CD14-positive monocyte (primary cell): ENCODE data around the gene TTYH1. TPM values are rescaled to one million over a fixed set of nuclear protein-coding genes. Genes with fewer than 3 reads are reported as not detected.

Experiments
- DNase-seq, 3 donors: peaks; one replicate each; pipeline ENCODE4 v3.0.0-alpha.2; 2011 to 2022
- H2AFZ ChIP-seq: 2 replicates; pipeline ENCODE4 v1.6.0; 2012; ENCODE audit warnings: mild to moderate bottlenecking, low read depth, low read length, inconsistent platforms; ENCODE audit not compliant: insufficient read depth, poor library complexity, severe bottlenecking
- H3K27ac ChIP-seq, 2 donors: 1 replicate in 1 of 2; 2 replicates in 1 of 2; pipeline ENCODE4 v1.5.1; 2012 to 2013; ENCODE audit warnings: low read length in 2 of 2, control low read depth in 1 of 2, inconsistent platforms in 1 of 2, low read depth in 1 of 2, mild to moderate bottlenecking in 1 of 2
- H3K27me3 ChIP-seq, 2 donors: one replicate each; pipeline versions ENCODE4 v1.6.0 to v1.6.1; 2011 to 2013; ENCODE audit warnings: low read length in 2 of 2; ENCODE audit not compliant: control insufficient read depth in 2 of 2, insufficient read depth in 2 of 2
- H3K36me3 ChIP-seq, 2 donors: replicated peaks in 1 of 2; 1 replicate in 1 of 2; 2 replicates in 1 of 2; pipeline versions ENCODE4 v1.5.1 to v1.6.1; 2012 to 2013; ENCODE audit warnings: low read length in 2 of 2, control low read depth in 1 of 2, inconsistent platforms in 1 of 2, mild to moderate bottlenecking in 1 of 2; ENCODE audit not compliant: insufficient read depth in 2 of 2, control insufficient read depth in 1 of 2
- H3K4me1 ChIP-seq, 2 donors: 1 replicate in 1 of 2; 2 replicates in 1 of 2; pipeline versions ENCODE4 v1.5.1 to v1.6.1; 2012 to 2013; ENCODE audit warnings: low read length in 2 of 2, control low read depth in 1 of 2, inconsistent platforms in 1 of 2, mild to moderate bottlenecking in 1 of 2, moderate library complexity in 1 of 2; ENCODE audit not compliant: insufficient read depth in 2 of 2, control insufficient read depth in 1 of 2
- H3K4me2 ChIP-seq: replicated peaks from 2 replicates; pipeline ENCODE3; 2012; ENCODE audit warnings: low read length, moderate library complexity, mild to moderate bottlenecking; ENCODE audit not compliant: poor library complexity, severe bottlenecking; ENCODE audit errors: extremely low read depth
- H3K4me3 ChIP-seq, 3 experiments: fragments of 200-600 bp in 1 of 3; sonication (generic) in 1 of 3; replicated peaks in 1 of 3; 1 replicate in 2 of 3; 2 replicates in 1 of 3; pipeline ENCODE4 v1.5.1; 2011 to 2013; ENCODE audit warnings: low read length in 3 of 3, mild to moderate bottlenecking in 3 of 3, control low read depth in 2 of 3, low read depth in 2 of 3, inconsistent platforms in 1 of 3, moderate library complexity in 1 of 3
- H3K79me2 ChIP-seq: 2 replicates; pipeline ENCODE4 v1.6.0; 2012; ENCODE audit warnings: mild to moderate bottlenecking, control low read depth, inconsistent platforms, low read length, moderate library complexity; ENCODE audit not compliant: insufficient read depth
- H3K9ac ChIP-seq: 2 replicates; pipeline ENCODE4 v1.6.0; 2017; ENCODE audit warnings: low read length, mild to moderate bottlenecking; ENCODE audit not compliant: insufficient read depth, poor library complexity, severe bottlenecking
- H3K9me3 ChIP-seq, 2 donors: replicated peaks in 1 of 2; 1 replicate in 1 of 2; 2 replicates in 1 of 2; pipeline versions ENCODE4 v1.5.1 to v1.6.1; 2012 to 2013; ENCODE audit warnings: low read length in 2 of 2, control low read depth in 1 of 2; ENCODE audit not compliant: control insufficient read depth in 1 of 2, insufficient read depth in 1 of 2
- H4K20me1 ChIP-seq: 2 replicates; pipeline ENCODE4 v1.6.0; 2012; ENCODE audit warnings: mild to moderate bottlenecking, low read length, control low read depth, moderate library complexity; ENCODE audit not compliant: insufficient read depth
- H3K27ac Mint-ChIP-seq, 7 donors: one replicate each; pipeline ENCODE4 v1.8.0; 2020; ENCODE audit warnings: mild to moderate bottlenecking in 7 of 7, mixed read lengths in 7 of 7, moderate library complexity in 6 of 7, inconsistent platforms in 2 of 7
- H3K27me3 Mint-ChIP-seq, 3 donors: one replicate each; pipeline ENCODE4 v1.8.0; 2021 to 2022; ENCODE audit warnings: low read depth in 3 of 3, mild to moderate bottlenecking in 3 of 3, mixed read lengths in 3 of 3, moderate library complexity in 3 of 3, inconsistent platforms in 1 of 3
- H3K36me3 Mint-ChIP-seq, 2 donors: one replicate each; pipeline ENCODE4 v1.8.0; 2020; ENCODE audit warnings: mixed read lengths in 2 of 2, inconsistent platforms in 1 of 2, mild to moderate bottlenecking in 1 of 2
- H3K4me1 Mint-ChIP-seq: one replicate; pipeline ENCODE4 v1.8.0; 2020; ENCODE audit warnings: mild to moderate bottlenecking, mixed read lengths
- H3K4me3 Mint-ChIP-seq, 2 donors: one replicate each; pipeline ENCODE4 v1.8.0; 2020; ENCODE audit warnings: mild to moderate bottlenecking in 2 of 2, mixed read lengths in 2 of 2, moderate library complexity in 1 of 2
- H3K9me3 Mint-ChIP-seq, 7 donors: one replicate each; pipeline ENCODE4 v1.8.0; 2020 to 2022; ENCODE audit warnings: mixed read lengths in 7 of 7, mild to moderate bottlenecking in 6 of 7, moderate library complexity in 6 of 7, inconsistent platforms in 2 of 7
- WGBS: methylation state at CpG from one replicate; pipeline ENCODE4 v1.1.5; 2013; ENCODE audit warnings: missing lambda C conversion rate; ENCODE audit not compliant: insufficient coverage; 5-methylcytosine and 5-hydroxymethylcytosine counted together
- intact Hi-C, 2 donors: fragments of 100-400 bp; cut with micrococcal nuclease; formaldehyde crosslinking; loops; one replicate each; pipeline versions ENCODE4 v1.15.0 to v1.15.1; 2023
- polyA plus RNA-seq, 3 donors: library from polyadenylated mRNA; depleted of rRNA in 1 of 3; unstranded in 2 of 3; stranded (reverse) in 1 of 3; fragments of 300-500 nt in 2 of 3; fragments of >200 nt in 1 of 3; fragmentation: Illumina TruSeq in 2 of 3; gene quantifications; 1 replicate in 2 of 3; 2 replicates in 1 of 3; pipeline ENCODE4 v1.2.3, GENCODE V29; 2012 to 2021
- TF ChIP-seq, protein P1 (sequence below): fragments of 200-600 bp; IDR thresholded peaks from one replicate; pipeline ENCODE4 v1.8.0; 2022; ENCODE audit warnings: antibody characterized with exemption, mild to moderate bottlenecking

TTYH1 gene
- polyA plus RNA-seq, 3 donors: not detected

DNA sequence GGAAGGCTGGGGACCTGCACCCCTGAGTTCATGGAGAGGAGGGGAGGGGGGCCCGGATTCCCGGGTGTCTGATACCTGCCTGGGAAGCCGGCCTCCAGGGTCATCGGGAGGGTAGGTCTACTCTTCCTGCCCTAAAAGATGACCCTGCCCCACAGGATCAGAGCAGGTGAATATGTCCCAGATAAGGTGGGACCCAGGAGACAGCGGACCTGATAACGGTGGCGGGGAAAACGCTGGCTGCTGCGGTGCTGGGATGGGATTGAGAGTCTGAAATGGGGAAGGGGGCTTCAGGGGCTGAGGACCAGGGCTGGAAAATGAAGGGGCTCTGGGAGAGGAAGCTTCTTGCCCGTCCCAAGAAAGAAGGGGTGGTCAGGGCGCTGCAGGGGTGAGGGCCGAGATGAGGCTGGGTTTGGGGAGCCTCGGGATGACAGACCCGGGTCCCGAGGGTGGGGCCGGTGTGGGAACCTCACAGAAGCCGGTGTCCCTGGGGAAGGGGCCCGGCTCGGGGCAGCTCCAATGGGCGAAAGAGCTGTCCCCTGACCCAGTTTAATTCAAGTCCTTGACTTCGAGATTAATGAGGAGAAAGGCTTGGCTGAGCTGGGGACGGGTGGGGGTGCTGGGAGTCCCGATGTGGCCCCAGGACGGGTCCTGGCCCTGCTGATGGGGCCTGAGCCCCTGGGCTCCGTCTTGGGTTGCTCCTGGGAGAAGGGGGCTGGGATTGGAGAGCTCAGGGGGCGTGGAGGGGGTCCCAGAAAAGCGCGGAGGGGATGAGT lies 823 bp downstream of the TTYH1 start:
- H3K79me2 ChIP-seq: no peaks in the 10 kb centered on the region
- H3K4me1 Mint-ChIP-seq: peaks cover 14% of the 10 kb centered on the region
- 7% methylated on average over 24 of the region's 28 CpGs for WGBS
- peaks cover 0 to 10% of the 10 kb centered on the region in 2 donors for H3K9me3 ChIP-seq
- H3K4me1 ChIP-seq: peaks cover 12 to 15% of the 10 kb centered on the region in 2 donors
- H3K36me3 ChIP-seq: no peaks in the 10 kb centered on the region
- H4K20me1 ChIP-seq: no peaks in the 10 kb centered on the region
- peak overlapping the region in 1 of 2 donors; percentile 61 for H3K4me3 Mint-ChIP-seq
- TF ChIP-seq, protein P1, sequence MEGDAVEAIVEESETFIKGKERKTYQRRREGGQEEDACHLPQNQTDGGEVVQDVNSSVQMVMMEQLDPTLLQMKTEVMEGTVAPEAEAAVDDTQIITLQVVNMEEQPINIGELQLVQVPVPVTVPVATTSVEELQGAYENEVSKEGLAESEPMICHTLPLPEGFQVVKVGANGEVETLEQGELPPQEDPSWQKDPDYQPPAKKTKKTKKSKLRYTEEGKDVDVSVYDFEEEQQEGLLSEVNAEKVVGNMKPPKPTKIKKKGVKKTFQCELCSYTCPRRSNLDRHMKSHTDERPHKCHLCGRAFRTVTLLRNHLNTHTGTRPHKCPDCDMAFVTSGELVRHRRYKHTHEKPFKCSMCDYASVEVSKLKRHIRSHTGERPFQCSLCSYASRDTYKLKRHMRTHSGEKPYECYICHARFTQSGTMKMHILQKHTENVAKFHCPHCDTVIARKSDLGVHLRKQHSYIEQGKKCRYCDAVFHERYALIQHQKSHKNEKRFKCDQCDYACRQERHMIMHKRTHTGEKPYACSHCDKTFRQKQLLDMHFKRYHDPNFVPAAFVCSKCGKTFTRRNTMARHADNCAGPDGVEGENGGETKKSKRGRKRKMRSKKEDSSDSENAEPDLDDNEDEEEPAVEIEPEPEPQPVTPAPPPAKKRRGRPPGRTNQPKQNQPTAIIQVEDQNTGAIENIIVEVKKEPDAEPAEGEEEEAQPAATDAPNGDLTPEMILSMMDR: no peak
- no peak overlapping the region for H3K27ac Mint-ChIP-seq
- no peak overlapping the region for H3K27ac ChIP-seq
- H3K9me3 Mint-ChIP-seq: peaks cover 7 to 24% (median 18%) of the 10 kb centered on the region in 7 donors
- H3K4me3 ChIP-seq: no peak overlapping the region
- H3K27me3 Mint-ChIP-seq: peaks cover 50 to 70% (median 53%) of the 10 kb centered on the region in 3 donors
- intact Hi-C loops: loop anchor here in 1 of 2 donors (10.0 kb wide), 1 partner anchor 119 kb away; no protein-coding TSS in a partner anchor
- H3K27me3 ChIP-seq: peaks cover 30 to 64% of the 10 kb centered on the region in 2 donors
- peaks cover 0 to 6% of the 10 kb centered on the region in 2 donors for H3K36me3 Mint-ChIP-seq
- no peak overlapping the region for H3K9ac ChIP-seq
- no peak overlapping the region for H2AFZ ChIP-seq
- no peak for DNase-seq
- H3K4me2 ChIP-seq: no peak overlapping the region

DNA sequence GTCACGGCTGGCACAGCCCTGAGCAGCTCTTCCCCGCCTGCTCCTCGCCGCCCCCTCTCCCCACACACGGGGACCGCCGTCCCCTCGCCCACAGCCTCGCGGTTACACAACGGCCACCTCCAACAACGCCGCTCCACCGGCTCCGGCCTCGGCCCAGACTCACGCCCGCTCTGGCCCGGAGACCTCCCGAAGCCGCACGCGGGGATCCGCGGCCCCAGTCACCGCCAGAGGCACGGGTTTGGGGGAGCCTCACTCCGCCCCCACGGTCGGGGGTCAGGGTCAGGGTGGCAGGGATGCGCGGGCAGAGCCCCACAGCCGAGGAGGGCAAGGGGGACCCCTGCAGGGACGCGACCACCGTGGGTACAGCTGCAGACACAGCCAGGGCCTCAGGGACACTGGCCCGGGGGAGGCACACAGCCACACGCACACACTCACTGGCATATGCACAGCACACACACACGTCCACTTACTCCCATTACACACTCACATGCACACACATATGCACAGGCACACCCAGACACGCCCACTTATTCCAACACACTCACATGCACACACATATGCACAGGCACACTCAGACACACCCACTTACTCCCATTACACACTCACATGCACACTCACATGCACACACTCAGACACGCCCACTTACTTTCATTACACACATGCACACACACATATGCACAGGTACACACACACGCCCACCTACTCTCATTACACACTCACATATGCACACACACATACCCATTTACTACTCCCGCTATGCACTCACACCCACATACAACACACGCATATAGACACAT lies 1.6 kb downstream of the TTYH1 start:
- Histone ChIP-seq H3K79me2 (no peaks in the 10 kb centered on the region), H3K4me3 (no peak overlapping the region), H4K20me1 (no peaks in the 10 kb centered on the region), H3K9me3 (peaks cover 0 to 10% of the 10 kb centered on the region in 2 donors), H3K4me1 (peaks cover 12 to 15% of the 10 kb centered on the region in 2 donors), H3K27ac (no peak overlapping the region), H3K36me3 (no peaks in the 10 kb centered on the region), H3K9ac (no peak overlapping the region), H2AFZ (no peak overlapping the region), H3K4me2 (no peak overlapping the region), H3K27me3 (peaks cover 30 to 68% of the 10 kb centered on the region in 2 donors)
- TF ChIP-seq, protein P1: no peak
- intact Hi-C loops: loop anchor here in 1 of 2 donors (10.0 kb wide), 1 partner anchor 118 kb away; no protein-coding TSS in a partner anchor
- 63% methylated on average over 43 of the region's 44 CpGs for WGBS
- H3K4me3 Mint-ChIP-seq: peak overlapping the region in 1 of 2 donors; percentile 75
- peaks cover 0 to 6% of the 10 kb centered on the region in 2 donors for H3K36me3 Mint-ChIP-seq
- no peak overlapping the region for H3K27ac Mint-ChIP-seq
- peaks cover 7 to 24% (median 17%) of the 10 kb centered on the region in 7 donors for H3K9me3 Mint-ChIP-seq
- H3K27me3 Mint-ChIP-seq: peaks cover 46 to 67% (median 48%) of the 10 kb centered on the region in 3 donors
- H3K4me1 Mint-ChIP-seq: peaks cover 14% of the 10 kb centered on the region
- DNase-seq: no peak
